DMS114 treated with DMSO at 0.1 percent for 48 hours (cell line): Measurements from ENCODE around the gene ZNF770.

ENCODE experiments used
- DNase-seq: peaks from one replicate; lab custom pipeline; 2025; ENCODE audit not compliant: unreplicated experiment; lab: John Stamatoyannopoulos, UW

The ZNF770 gene

GRCh38 chr15:34988027-34988902 is at the start of gene ZNF770:
Gene ZNF770, minus strand, starts transcription at chr15:34988287. Its CDS starts 4,853 bp downstream, at chr15:34983434.
- peak; percentile 28 for DNase-seq

GRCh38 chr15:35028235-35028984 is 40.3 kb upstream of the ZNF770 start:
- DNase-seq = no peak

GRCh38 chr15:35023804-35024203 is 35.7 kb upstream of the ZNF770 start:
- DNase-seq = no peak

GRCh38 chr15:35020974-35021373 is 32.9 kb upstream of the ZNF770 start:
- no peak for DNase-seq

GRCh38 chr15:35019404-35020327 is 31.6 kb upstream of the ZNF770 start:
- no peak for DNase-seq

- DNase-seq = no peak
Measured at GRCh38 chr15:35014241-35014640, 26.2 kb upstream of the ZNF770 start.

- DNase-seq = no peak
Measured at GRCh38 chr15:35013370-35013769, 25.3 kb upstream of the ZNF770 start.

- no peak for DNase-seq
Measured at GRCh38 chr15:35007397-35007796, 19.3 kb upstream of the ZNF770 start.

GRCh38 chr15:35005933-35006332 is 17.8 kb upstream of the ZNF770 start:
- no peak for DNase-seq

- no peak for DNase-seq
Measured at GRCh38 chr15:35003928-35004327, 15.8 kb upstream of the ZNF770 start.

- no peak for DNase-seq
Measured at GRCh38 chr15:35000511-35000910, 12.4 kb upstream of the ZNF770 start.

GRCh38 chr15:34999906-35000305 is 11.8 kb upstream of the ZNF770 start:
- no peak for DNase-seq

- DNase-seq = no peak
Measured at GRCh38 chr15:34994925-34995324, 6.8 kb upstream of the ZNF770 start.

- DNase-seq = no peak
Measured at GRCh38 chr15:34993877-34994276, 5.8 kb upstream of the ZNF770 start.

- DNase-seq = no peak
Measured at GRCh38 chr15:34993412-34993811, 5.3 kb upstream of the ZNF770 start.

- no peak for DNase-seq
Measured at GRCh38 chr15:34987609-34988026, 469 bp downstream of the ZNF770 start.

- DNase-seq = no peak
Measured at GRCh38 chr15:34986771-34987480, 1.2 kb downstream of the ZNF770 start.

- DNase-seq = no peak
Measured at GRCh38 chr15:34986326-34986725, 1.8 kb downstream of the ZNF770 start.

GRCh38 chr15:34984889-34985630 is 3.0 kb downstream of the ZNF770 start:
- DNase-seq = no peak

GRCh38 chr15:34976743-34977142 is 11.3 kb downstream of the ZNF770 start:
- no peak for DNase-seq
